ENCODE measurements around the gene DCAF11. TPM values are rescaled to one million over a fixed set of nuclear protein-coding genes. Genes with fewer than 3 reads are reported as not detected.

DCAF11 gene
- total RNA-seq, 3 donors from 2014 or later: 78.6 to 81.6 (median 80.9) TPM

- H3K36me3 ChIP-seq: no peaks in the 10 kb centered on the region
- DNase-seq (ENCODE audit: low spot score in 2 of 2): no peak
- H3K4me1 ChIP-seq: no peaks in the 10 kb centered on the region
- no peak overlapping the region for H3K27ac ChIP-seq
- H3K9me3 ChIP-seq: no peaks in the 10 kb centered on the region
- no peak overlapping the region for H3K4me3 ChIP-seq
- no peaks in the 10 kb centered on the region for H3K27me3 ChIP-seq
- intact Hi-C loops (cut with DNase I; ENCODE audit: low total_unique reads): no loop called here
- no peak for TF ChIP-seq CTCF (IDR thresholded peaks at IDR 0.05)
- TF ChIP-seq POLR2A (IDR thresholded peaks at IDR 0.05): no peak
- TF ChIP-seq POLR2AphosphoS5 (IDR thresholded peaks at IDR 0.05): no peak
Observed at GRCh38 chr14:24082411-24083080, 32.0 kb upstream of the DCAF11 start.

DNA sequence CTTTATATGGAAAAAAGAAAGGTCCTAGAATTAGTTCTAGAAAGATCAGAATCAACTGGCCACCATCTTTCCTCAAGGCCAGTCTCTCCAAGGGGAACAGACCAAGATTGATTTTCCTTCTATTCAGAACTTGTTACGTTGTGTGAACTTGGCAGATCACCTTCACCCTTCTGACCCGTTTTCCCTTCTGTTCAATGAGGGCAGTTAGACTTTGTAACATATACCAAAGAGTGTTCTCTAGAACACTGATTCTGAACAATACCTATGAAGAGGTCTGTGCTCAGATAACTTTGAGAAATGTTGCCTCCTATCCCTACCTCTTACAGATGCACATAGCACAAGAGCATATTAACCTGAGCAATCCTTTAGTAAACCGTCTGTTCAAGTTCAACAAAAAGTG is 31.1 kb upstream of the DCAF11 start:
- no peaks in the 10 kb centered on the region for H3K9me3 ChIP-seq
- TF ChIP-seq POLR2AphosphoS5 (IDR thresholded peaks at IDR 0.05) (no peak), POLR2A (IDR thresholded peaks at IDR 0.05) (no peak), CTCF (IDR thresholded peaks at IDR 0.05) (no peak)
- no peak for DNase-seq (ENCODE audit: low spot score in 2 of 2)
- no peaks in the 10 kb centered on the region for H3K4me1 ChIP-seq
- H3K36me3 ChIP-seq: no peaks in the 10 kb centered on the region
- intact Hi-C loops (cut with DNase I; ENCODE audit: low total_unique reads): no loop called here
- H3K27me3 ChIP-seq: no peaks in the 10 kb centered on the region
- no peak overlapping the region for H3K27ac ChIP-seq
- H3K4me3 ChIP-seq: no peak overlapping the region

- Histone ChIP-seq H3K27ac (no peak overlapping the region), H3K36me3 (no peaks in the 10 kb centered on the region), H3K9me3 (no peaks in the 10 kb centered on the region), H3K4me1 (no peaks in the 10 kb centered on the region), H3K27me3 (no peaks in the 10 kb centered on the region), H3K4me3 (no peak overlapping the region)
- TF ChIP-seq POLR2AphosphoS5 (IDR thresholded peaks at IDR 0.05): no peak
- TF ChIP-seq CTCF (IDR thresholded peaks at IDR 0.05): no peak
- TF ChIP-seq POLR2A (IDR thresholded peaks at IDR 0.05): no peak
- DNase-seq (ENCODE audit: low spot score in 2 of 2): no peak
- intact Hi-C loops (cut with DNase I; ENCODE audit: low total_unique reads): no loop called here
Observed at GRCh38 chr14:24084440-24084839, 30.1 kb upstream of the DCAF11 start.

GRCh38 chr14:24085215-24085614 is 29.4 kb upstream of the DCAF11 start:
- Histone ChIP-seq H3K4me1 (no peaks in the 10 kb centered on the region), H3K4me3 (no peak overlapping the region), H3K36me3 (no peaks in the 10 kb centered on the region), H3K27ac (no peak overlapping the region), H3K9me3 (no peaks in the 10 kb centered on the region), H3K27me3 (no peaks in the 10 kb centered on the region)
- no peak for DNase-seq (ENCODE audit: low spot score in 2 of 2)
- intact Hi-C loops (cut with DNase I; ENCODE audit: low total_unique reads): no loop called here
- TF ChIP-seq CTCF (IDR thresholded peaks at IDR 0.05): no peak
- TF ChIP-seq POLR2A (IDR thresholded peaks at IDR 0.05): no peak
- TF ChIP-seq POLR2AphosphoS5 (IDR thresholded peaks at IDR 0.05): no peak

- TF ChIP-seq POLR2AphosphoS5 (IDR thresholded peaks at IDR 0.05): no peak
- no peak for TF ChIP-seq POLR2A (IDR thresholded peaks at IDR 0.05)
- no peak for TF ChIP-seq CTCF (IDR thresholded peaks at IDR 0.05)
Observed at GRCh38 chr14:24086193-24086955, 28.2 kb upstream of the DCAF11 start.

More at GRCh38 chr14:24086193-24086955, 28.2 kb upstream of the DCAF11 start:
- no peak for DNase-seq (ENCODE audit: low spot score in 2 of 2)
- H3K4me3 ChIP-seq: no peak overlapping the region
- H3K27me3 ChIP-seq: no peaks in the 10 kb centered on the region
- no peaks in the 10 kb centered on the region for H3K36me3 ChIP-seq
- intact Hi-C loops (cut with DNase I; ENCODE audit: low total_unique reads): no loop called here
- no peak overlapping the region for H3K27ac ChIP-seq
- no peaks in the 10 kb centered on the region for H3K4me1 ChIP-seq
- no peaks in the 10 kb centered on the region for H3K9me3 ChIP-seq

Measured in breast epithelium (tissue), 4 donors.